Mesendoderm (in vitro differentiated cells): ENCODE data around the gene MPC1.
"Not testable (repeated sequence)": the region's sequence is repeated elsewhere in the genome, so short reads cannot be mapped to it uniquely, and the experiment has no call there.

ENCODE experiments used
- DNase-seq: peaks from one replicate; pipeline ENCODE4 v3.0.0; 2013
- H2AK5ac ChIP-seq: 2 replicates; pipeline ENCODE4 v1.6.1; 2013; ENCODE audit warnings: low read length, inconsistent platforms
- H2BK120ac ChIP-seq: 2 replicates; pipeline ENCODE4 v1.6.1; 2013; ENCODE audit warnings: low read depth, mild to moderate bottlenecking, low read length, moderate library complexity, mixed read lengths
- H2BK15ac ChIP-seq: replicated peaks from 2 replicates; pipeline ENCODE4 v1.6.1; 2013; ENCODE audit warnings: low read depth, mild to moderate bottlenecking, moderate library complexity
- H2BK5ac ChIP-seq: 2 replicates; pipeline ENCODE4 v1.6.1; 2013; ENCODE audit warnings: low read length, inconsistent platforms
- H3K18ac ChIP-seq: 2 replicates; pipeline ENCODE4 v1.6.1; 2013; ENCODE audit warnings: mild to moderate bottlenecking, low read length, mixed read lengths
- H3K23ac ChIP-seq: one replicate; pipeline ENCODE4 v1.6.1; 2013; ENCODE audit warnings: low read length
- H3K27ac ChIP-seq: 2 replicates; pipeline ENCODE4 v1.5.1; 2013; ENCODE audit warnings: low read depth, mild to moderate bottlenecking, inconsistent platforms, low read length, moderate library complexity
- H3K27me3 ChIP-seq: 2 replicates; pipeline ENCODE4 v1.6.1; 2013; ENCODE audit warnings: low read length, control low read depth, mild to moderate bottlenecking, inconsistent platforms; ENCODE audit not compliant: insufficient read depth, poor library complexity
- H3K36me3 ChIP-seq: 2 replicates; pipeline ENCODE4 v1.6.1; 2013; ENCODE audit warnings: low read length, inconsistent platforms; ENCODE audit not compliant: control insufficient read depth, insufficient read depth
- H3K4ac ChIP-seq: one replicate; pipeline ENCODE4 v1.6.1; 2013; ENCODE audit warnings: low read depth, mild to moderate bottlenecking, low read length, moderate library complexity
- H3K4me1 ChIP-seq: 2 replicates; pipeline ENCODE4 v1.6.1; 2013; ENCODE audit warnings: low read depth, low read length, inconsistent platforms; ENCODE audit not compliant: control insufficient read depth
- H3K4me2 ChIP-seq: 2 replicates; pipeline ENCODE4 v1.6.1; 2013; ENCODE audit warnings: low read length
- H3K4me3 ChIP-seq: 2 replicates; pipeline ENCODE4 v1.5.1; 2013; ENCODE audit warnings: mild to moderate bottlenecking, low read length
- H3K56ac ChIP-seq: one replicate; pipeline ENCODE4 v1.6.1; 2013; ENCODE audit warnings: low read length
- H3K79me1 ChIP-seq: 2 replicates; pipeline ENCODE4 v1.6.1; 2013; ENCODE audit warnings: low read length, inconsistent platforms
- H3K79me2 ChIP-seq: 2 replicates; pipeline ENCODE4 v1.6.1; 2013; ENCODE audit warnings: mild to moderate bottlenecking, low read length; ENCODE audit not compliant: control insufficient read depth, insufficient read depth
- H3K9ac ChIP-seq: 2 replicates; pipeline ENCODE4 v1.6.1; 2013; ENCODE audit warnings: low read length, inconsistent platforms
- H4K5ac ChIP-seq: one replicate; pipeline ENCODE4 v1.6.1; 2013; ENCODE audit warnings: low read length
- H4K8ac ChIP-seq: one replicate; pipeline ENCODE4 v1.6.1; 2013; ENCODE audit warnings: low read depth, mild to moderate bottlenecking, control low read depth, low read length, moderate library complexity
- WGBS: extraction: QIAGEN DNeasy Blood & Tissue Kit; methylation state at CpG from one replicate; pipeline ENCODE4 v1.1.7; 2013; ENCODE audit warnings: low lambda C conversion rate, missing lambda C conversion rate; ENCODE audit not compliant: insufficient coverage; ENCODE audit errors: extremely low coverage; 5-methylcytosine and 5-hydroxymethylcytosine counted together

The MPC1 gene

DNA sequence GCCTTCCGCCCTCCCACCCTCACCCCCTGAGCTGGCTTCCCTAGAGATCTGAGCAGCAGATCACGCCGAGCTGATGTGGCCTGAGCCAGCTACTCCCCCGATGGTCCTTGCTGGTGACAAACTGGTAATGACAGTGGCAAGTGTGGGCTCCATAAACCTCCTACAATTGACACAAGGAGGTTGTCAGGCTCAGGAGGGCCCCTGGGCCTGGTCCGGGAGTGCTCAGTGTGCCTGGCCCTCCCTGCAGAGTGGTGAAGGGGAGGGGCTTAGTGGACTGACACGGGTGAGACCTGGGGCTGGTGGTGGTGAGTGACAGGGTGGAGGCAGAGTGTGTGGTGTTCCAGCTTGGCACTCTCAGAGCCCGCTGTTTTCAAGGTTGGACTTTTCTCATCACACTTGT lies 22.6 kb upstream of the MPC1 start:
- Histone ChIP-seq H2BK120ac (no peak overlapping the region), H3K9ac (no peak overlapping the region), H3K18ac (no peak overlapping the region), H3K23ac (no peak overlapping the region), H2BK15ac (no peak overlapping the region), H3K79me2 (no peaks in the 10 kb centered on the region), H2BK5ac (no peak overlapping the region), H3K56ac (no peak overlapping the region), H3K4me3 (no peak overlapping the region), H3K4me2 (no peak overlapping the region), H3K27ac (no peak overlapping the region), H3K36me3 (no peaks in the 10 kb centered on the region), H3K79me1 (no peaks in the 10 kb centered on the region), H3K4ac (no peak overlapping the region), H4K5ac (no peak overlapping the region), H3K27me3 (no peaks in the 10 kb centered on the region), H3K4me1 (no peaks in the 10 kb centered on the region), H2AK5ac (no peak overlapping the region), H4K8ac (no peak overlapping the region)
- WGBS = no CpG with 5 or more reads among the region's 7 CpGs
- DNase-seq = no peak

DNA sequence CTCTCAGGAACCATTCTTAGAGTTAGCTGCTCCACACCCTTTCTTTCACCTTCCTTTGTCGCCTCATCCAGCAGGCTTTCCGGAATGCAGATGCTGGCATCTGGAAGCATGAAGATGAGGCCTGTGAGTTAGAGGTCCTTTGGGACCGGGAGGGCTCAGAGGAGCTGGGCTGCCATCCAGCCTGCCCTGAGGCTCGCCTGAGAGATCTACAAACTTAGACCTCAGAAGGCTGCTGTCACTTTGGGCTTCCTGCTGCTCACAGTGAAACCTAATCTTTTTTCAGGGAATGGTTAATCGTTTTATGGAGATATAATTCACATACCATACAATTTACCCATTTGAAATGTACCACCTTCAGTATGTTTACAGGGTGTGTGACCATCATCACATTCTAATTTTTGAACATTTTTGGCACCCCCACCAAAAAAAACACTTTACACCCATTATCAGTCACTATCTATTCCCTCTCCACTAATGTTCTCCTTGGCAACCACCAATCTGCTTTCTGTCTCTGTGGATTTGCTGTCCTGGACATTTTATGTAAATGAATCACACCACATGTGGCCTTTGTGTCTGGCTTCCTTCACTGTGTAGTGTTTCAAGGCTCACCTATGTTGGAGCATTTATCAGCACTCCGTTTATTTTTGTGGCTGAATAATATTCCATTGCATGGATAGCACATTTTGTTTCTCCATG lies 20.0 kb upstream of the MPC1 start:
- no peak overlapping the region for H3K18ac ChIP-seq
- no peaks in the 10 kb centered on the region for H3K79me2 ChIP-seq
- DNase-seq = peak; percentile 49
- H2BK15ac ChIP-seq = no peak overlapping the region
- no peak overlapping the region for H3K56ac ChIP-seq
- H3K27ac ChIP-seq = no peak overlapping the region
- H2AK5ac ChIP-seq = no peak overlapping the region
- H4K8ac ChIP-seq = no peak overlapping the region
- no peaks in the 10 kb centered on the region for H3K79me1 ChIP-seq
- no peak overlapping the region for H4K5ac ChIP-seq
- no CpG with 5 or more reads among the region's 6 CpGs for WGBS
- H2BK5ac ChIP-seq = no peak overlapping the region
- H3K4me3 ChIP-seq = no peak overlapping the region
- H3K4ac ChIP-seq = no peak overlapping the region
- H3K4me1 ChIP-seq = no peaks in the 10 kb centered on the region
- H3K4me2 ChIP-seq = no peak overlapping the region
- H3K27me3 ChIP-seq = no peaks in the 10 kb centered on the region
- H3K9ac ChIP-seq = no peak overlapping the region
- no peak overlapping the region for H2BK120ac ChIP-seq
- H3K23ac ChIP-seq = no peak overlapping the region
- H3K36me3 ChIP-seq = no peaks in the 10 kb centered on the region

DNA sequence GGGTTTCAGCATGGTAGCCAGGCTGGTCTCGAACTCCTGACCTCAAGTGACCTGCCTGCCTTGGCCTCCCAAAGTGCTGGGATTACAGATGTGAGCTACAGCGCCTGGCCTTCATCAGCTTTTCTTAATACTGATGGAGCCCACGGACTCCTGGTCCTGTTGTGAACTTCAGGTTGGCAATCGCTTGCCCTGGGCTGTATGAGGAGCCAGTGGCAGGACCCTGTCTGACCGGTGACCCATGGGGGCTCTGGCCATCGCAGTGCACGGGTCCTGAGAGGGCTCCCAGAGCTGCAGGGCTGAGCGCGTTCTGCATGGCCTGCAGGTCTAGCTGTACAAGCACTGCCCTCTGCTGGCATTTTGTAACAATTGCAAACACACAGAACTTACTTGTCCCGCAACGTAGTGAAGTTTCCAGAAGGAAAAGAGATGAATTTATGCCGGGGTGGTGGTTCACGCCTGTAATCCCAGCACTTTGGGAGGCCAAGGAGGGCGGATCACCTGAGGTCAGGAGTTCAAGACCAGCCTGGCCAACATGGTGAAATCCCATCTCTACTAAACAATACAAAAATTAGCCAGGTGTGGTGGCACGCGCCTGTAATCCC lies 18.0 kb upstream of the MPC1 start:
- H3K36me3 ChIP-seq, H3K4me1 ChIP-seq, H4K5ac ChIP-seq, H2AK5ac ChIP-seq, H3K79me1 ChIP-seq, H2BK15ac ChIP-seq, H3K4me3 ChIP-seq, H3K56ac ChIP-seq, H3K27ac ChIP-seq, H3K27me3 ChIP-seq, H3K79me2 ChIP-seq, H3K23ac ChIP-seq, H3K18ac ChIP-seq, H3K4me2 ChIP-seq, H3K4ac ChIP-seq, H3K9ac ChIP-seq, H2BK120ac ChIP-seq, H2BK5ac ChIP-seq, H4K8ac ChIP-seq: not testable (repeated sequence)
- no CpG with 5 or more reads among the region's 16 CpGs for WGBS
- peak; percentile 85 for DNase-seq

DNA sequence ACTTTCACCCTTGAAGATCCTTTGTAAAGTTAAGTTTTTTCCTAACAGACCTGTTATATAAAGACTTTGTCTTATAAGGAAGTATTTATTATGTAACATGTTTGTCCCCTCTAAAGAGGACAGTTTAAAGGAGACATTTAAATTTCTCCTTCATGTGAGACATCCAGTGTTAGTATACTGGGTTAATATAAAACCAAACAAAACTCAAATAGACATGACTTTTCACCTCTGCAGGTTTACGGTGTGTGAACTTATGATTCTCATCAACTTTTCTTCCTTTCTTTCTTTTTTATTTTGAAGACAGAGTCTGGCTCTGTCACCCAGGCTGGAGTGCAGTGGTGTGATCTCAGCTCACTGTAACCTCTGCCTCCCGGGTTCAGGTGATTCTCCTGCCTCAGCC lies 17.4 kb upstream of the MPC1 start:
- Histone ChIP-seq H4K8ac (no peak overlapping the region), H3K27me3 (no peaks in the 10 kb centered on the region), H2BK120ac (no peak overlapping the region), H3K4me1 (no peaks in the 10 kb centered on the region), H3K27ac (no peak overlapping the region), H3K56ac (no peak overlapping the region), H3K79me1 (no peaks in the 10 kb centered on the region), H2AK5ac (no peak overlapping the region), H4K5ac (no peak overlapping the region), H3K4me2 (no peak overlapping the region), H3K4me3 (no peak overlapping the region), H3K18ac (no peak overlapping the region), H3K79me2 (no peaks in the 10 kb centered on the region), H3K9ac (no peak overlapping the region), H3K23ac (no peak overlapping the region), H2BK15ac (no peak overlapping the region), H3K4ac (no peak overlapping the region), H3K36me3 (no peaks in the 10 kb centered on the region), H2BK5ac (no peak overlapping the region)
- WGBS = no CpG with 5 or more reads among the region's 2 CpGs
- no peak for DNase-seq

DNA sequence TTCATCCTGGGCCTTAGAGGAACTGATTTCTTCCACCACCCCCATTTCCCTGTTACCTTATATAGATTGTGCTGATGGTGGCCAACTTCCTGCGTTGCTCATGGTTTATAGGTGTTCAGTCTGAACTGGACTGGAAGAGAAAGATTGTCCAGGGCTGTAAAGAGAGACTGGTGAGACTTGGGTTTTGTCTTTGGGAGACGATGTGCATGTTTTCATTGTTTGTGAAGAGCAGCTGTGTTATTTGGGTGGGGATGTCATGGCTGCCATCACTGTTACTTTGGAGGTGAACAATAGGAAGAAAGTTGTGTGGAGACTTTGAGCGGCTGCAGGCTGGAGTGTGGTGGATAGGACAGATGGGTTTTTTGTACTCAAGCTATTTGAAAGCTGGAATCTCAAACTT lies 15.6 kb upstream of the MPC1 start:
- Histone ChIP-seq H3K23ac (no peak overlapping the region), H3K27ac (no peak overlapping the region), H2BK15ac (no peak overlapping the region), H3K79me2 (no peaks in the 10 kb centered on the region), H3K79me1 (no peaks in the 10 kb centered on the region), H4K8ac (no peak overlapping the region), H4K5ac (no peak overlapping the region), H3K4ac (no peak overlapping the region), H3K36me3 (no peaks in the 10 kb centered on the region), H3K18ac (no peak overlapping the region), H3K56ac (no peak overlapping the region), H3K9ac (no peak overlapping the region), H3K4me3 (no peak overlapping the region), H2AK5ac (no peak overlapping the region), H3K4me2 (no peak overlapping the region), H2BK120ac (no peak overlapping the region), H3K4me1 (no peaks in the 10 kb centered on the region), H2BK5ac (no peak overlapping the region), H3K27me3 (no peaks in the 10 kb centered on the region)
- DNase-seq = no peak
- no CpG with 5 or more reads among the region's 3 CpGs for WGBS

DNA sequence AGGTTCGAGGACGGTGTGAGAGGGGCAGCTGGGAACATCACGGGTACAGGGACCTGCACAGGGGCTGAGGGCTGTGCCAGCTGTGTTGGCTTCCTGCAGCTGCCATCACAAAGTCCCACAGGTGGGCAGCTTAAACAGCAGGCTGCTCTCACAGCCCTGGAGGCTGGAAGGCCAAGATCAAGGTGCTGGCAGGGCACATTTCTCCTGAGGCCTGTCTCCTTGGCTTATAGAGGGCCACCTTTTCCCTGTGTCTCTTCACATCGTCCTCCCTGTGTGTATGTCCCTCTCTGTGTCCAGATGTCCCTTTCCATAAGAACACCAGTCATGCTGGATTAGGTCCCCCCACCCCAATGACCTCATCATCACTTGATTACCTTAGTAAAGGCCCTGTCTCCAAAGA lies 15.1 kb upstream of the MPC1 start:
- H3K18ac ChIP-seq = no peak overlapping the region
- no peaks in the 10 kb centered on the region for H3K36me3 ChIP-seq
- H2BK5ac ChIP-seq = no peak overlapping the region
- H3K27me3 ChIP-seq = no peaks in the 10 kb centered on the region
- H4K5ac ChIP-seq = no peak overlapping the region
- H2BK15ac ChIP-seq = no peak overlapping the region
- H3K56ac ChIP-seq = no peak overlapping the region
- H3K4me2 ChIP-seq = no peak overlapping the region
- no peak overlapping the region for H3K23ac ChIP-seq
- H3K4ac ChIP-seq = no peak overlapping the region
- H3K4me3 ChIP-seq = no peak overlapping the region
- no peak overlapping the region for H2BK120ac ChIP-seq
- H3K27ac ChIP-seq = no peak overlapping the region
- no peak for DNase-seq
- H3K4me1 ChIP-seq = no peaks in the 10 kb centered on the region
- no peak overlapping the region for H4K8ac ChIP-seq
- no peaks in the 10 kb centered on the region for H3K79me1 ChIP-seq
- H3K79me2 ChIP-seq = no peaks in the 10 kb centered on the region
- no CpG with 5 or more reads among the region's 4 CpGs for WGBS
- H2AK5ac ChIP-seq = no peak overlapping the region
- H3K9ac ChIP-seq = no peak overlapping the region
